Transverse colon (tissue), 4 donors: ENCODE results near the gene KCNE4. TPM values are rescaled to one million over a fixed set of nuclear protein-coding genes. Genes with fewer than 3 reads are reported as not detected.

Experiments used
- DNase-seq: peaks from one replicate; pipeline ENCODE4 v3.0.0-alpha.2; 2019
- H3K27ac ChIP-seq, 4 donors: fragments of 200-600 bp; sonication (generic); 2 replicates each; pipeline ENCODE4 v1.5.1; 2016 to 2018; ENCODE audit warnings: inconsistent platforms in 4 of 4
- H3K27me3 ChIP-seq: fragments of 200-600 bp; sonication (generic); 2 replicates; pipeline ENCODE4 v1.5.1; 2017; ENCODE audit warnings: inconsistent platforms
- H3K36me3 ChIP-seq, 4 donors: fragments of 200-600 bp; sonication (generic); 2 replicates each; pipeline ENCODE4 v1.5.1; 2017 to 2019; ENCODE audit warnings: inconsistent platforms in 4 of 4
- H3K4me1 ChIP-seq, 4 donors: fragments of 200-600 bp; sonication (generic); 2 replicates each; pipeline ENCODE4 v1.5.1; 2017 to 2020; ENCODE audit warnings: inconsistent platforms in 4 of 4
- H3K4me3 ChIP-seq, 4 donors: fragments of 200-600 bp; sonication (generic); 1 replicate in 1 of 4; 2 replicates in 3 of 4; pipeline versions ENCODE4 v1.5.1 to v1.6.1; 2017 to 2019; ENCODE audit warnings: inconsistent platforms in 4 of 4
- H3K9me3 ChIP-seq, 2 donors: fragments of 200-600 bp; sonication (generic); 2 replicates each; pipeline ENCODE4 v1.5.1; 2017 to 2019; ENCODE audit warnings: inconsistent platforms in 2 of 2
- CTCF ChIP-seq, 5 experiments: fragments of 200-600 bp in 3 of 5; fragments of 450-650 bp in 2 of 5; sonication (generic) in 3 of 5; IDR thresholded peaks; 1 replicate in 2 of 5; 2 replicates in 3 of 5; pipeline ENCODE4 v1.5.1; 2016 to 2017; ENCODE audit warnings: antibody characterized with exemption in 5 of 5, inconsistent platforms in 3 of 5, mild to moderate bottlenecking in 2 of 5, moderate library complexity in 1 of 5
- EP300 ChIP-seq: sonication (generic); formaldehyde crosslinking; IDR thresholded peaks from one replicate; pipeline ENCODE4 v1.6.1; 2017; ENCODE audit warnings: antibody characterized with exemption, low read depth
- POLR2A ChIP-seq: fragments of 450-650 bp; IDR thresholded peaks from one replicate; pipeline ENCODE4 v1.6.1; 2016; ENCODE audit warnings: antibody characterized with exemption, mild to moderate bottlenecking, moderate library complexity
- POLR2AphosphoS5 ChIP-seq, 3 donors: sonication (generic); formaldehyde crosslinking; IDR thresholded peaks; one replicate each; pipeline ENCODE4 v1.6.1; 2016; ENCODE audit warnings: antibody characterized with exemption in 3 of 3
- WGBS, 2 donors: methylation state at CpG; one replicate each; pipeline ENCODE4 v1.1.5; 2018; ENCODE audit warnings: low coverage in 1 of 2; 5-methylcytosine and 5-hydroxymethylcytosine counted together
- in situ Hi-C, 4 donors: fragments of 200-750 bp; cut with MboI; loops; one replicate each; pipeline versions ENCODE4 v1.15.0 to v1.15.1; 2017; ENCODE audit warnings: low sequenced_read_pairs in 3 of 4, low pct_ligation_motif_present in 1 of 4, low pct_unique_long_range_greater_than_20kb in 1 of 4
- intact Hi-C: fragments of 100-400 bp; cut with DNase I; formaldehyde crosslinking; loops from one replicate; pipeline ENCODE4 v1.15.1; 2023; ENCODE audit warnings: low total_unique reads
- total RNA-seq, 4 donors: library from RNA; depleted of rRNA; stranded (reverse); fragments of >200 nt; gene quantifications; one replicate each; pipeline ENCODE4 v1.1.0, GENCODE V29; 2016

Gene KCNE4
- total RNA-seq, 4 donors from 2014 or later, result 0.79 to 4.6 (median 1.7) TPM

GRCh38 chr2:223008162-223008561 lies 43.8 kb upstream of the KCNE4 start:
- intact Hi-C loops, result no loop called here
- Histone ChIP-seq H3K9me3 (no peaks in the 10 kb centered on the region), H3K4me3 (no peak overlapping the region), H3K36me3 (no peaks in the 10 kb centered on the region), H3K4me1 (no peaks in the 10 kb centered on the region), H3K27ac (peak overlapping the region in 2 of 4 donors; percentile 8 to 36), H3K27me3 (no peaks in the 10 kb centered on the region)
- no peak for DNase-seq
- 50 to 54% methylated on average over 6 of the region's 6 CpGs for WGBS, 2 donors
- in situ Hi-C loops, result no loop called here
- TF ChIP-seq EP300, result no peak
- TF ChIP-seq POLR2AphosphoS5 (IDR thresholded peaks at IDR 0.05), result no peak
- TF ChIP-seq CTCF (IDR thresholded peaks at IDR 0.05), result no peak
- TF ChIP-seq POLR2A, result no peak

GRCh38 chr2:223008956-223009355 lies 43.0 kb upstream of the KCNE4 start:
- WGBS, 2 donors, result 92 to 100% methylated on average over 1 of the region's 1 CpG
- Histone ChIP-seq H3K4me1 (no peaks in the 10 kb centered on the region), H3K36me3 (no peaks in the 10 kb centered on the region), H3K27me3 (no peaks in the 10 kb centered on the region), H3K27ac (no peak overlapping the region), H3K4me3 (no peak overlapping the region), H3K9me3 (no peaks in the 10 kb centered on the region)
- intact Hi-C loops (no loop called here), in situ Hi-C loops (no loop called here)
- TF ChIP-seq EP300, result no peak
- TF ChIP-seq CTCF (IDR thresholded peaks at IDR 0.05), result no peak
- no peak for TF ChIP-seq POLR2AphosphoS5 (IDR thresholded peaks at IDR 0.05)
- no peak for TF ChIP-seq POLR2A
- no peak for DNase-seq

- no peak for DNase-seq
- in situ Hi-C loops (no loop called here), intact Hi-C loops (no loop called here)
- H3K27me3 ChIP-seq, result no peaks in the 10 kb centered on the region
- no peaks in the 10 kb centered on the region for H3K9me3 ChIP-seq
- WGBS, 2 donors, result 88 to 89% methylated on average over 3 of the region's 3 CpGs
- H3K4me3 ChIP-seq, result no peak overlapping the region
- H3K4me1 ChIP-seq, result no peaks in the 10 kb centered on the region
- TF ChIP-seq POLR2A, result no peak
- no peak for TF ChIP-seq CTCF (IDR thresholded peaks at IDR 0.05)
- no peak for TF ChIP-seq EP300
- no peak for TF ChIP-seq POLR2AphosphoS5 (IDR thresholded peaks at IDR 0.05)
- no peaks in the 10 kb centered on the region for H3K36me3 ChIP-seq
- no peak overlapping the region for H3K27ac ChIP-seq
These were observed 41.3 kb upstream of the KCNE4 start for GRCh38 chr2:223010641-223011040.

- intact Hi-C loops (no loop called here), in situ Hi-C loops (no loop called here)
- TF ChIP-seq POLR2AphosphoS5 (IDR thresholded peaks at IDR 0.05) (no peak), POLR2A (no peak), CTCF (IDR thresholded peaks at IDR 0.05) (no peak), EP300 (no peak)
These were observed 39.7 kb upstream of the KCNE4 start for GRCh38 chr2:223012291-223012690.

More at GRCh38 chr2:223012291-223012690, 39.7 kb upstream of the KCNE4 start:
- no peaks in the 10 kb centered on the region for H3K27me3 ChIP-seq
- H3K4me3 ChIP-seq, result no peak overlapping the region
- DNase-seq, result no peak
- H3K4me1 ChIP-seq, result no peaks in the 10 kb centered on the region
- no peaks in the 10 kb centered on the region for H3K9me3 ChIP-seq
- H3K36me3 ChIP-seq, result no peaks in the 10 kb centered on the region
- no peak overlapping the region for H3K27ac ChIP-seq
- 76 to 82% methylated on average over 1 to 6 of the region's 6 CpGs for WGBS, 2 donors
